Testis (tissue), 2 donors: ENCODE measurements around the gene LMBR1L.

ENCODE experiments used
- POLR2A ChIP-seq: fragments of 450-650 bp; IDR thresholded peaks from one replicate; pipeline ENCODE4 v1.6.1; 2017; ENCODE audit warnings: antibody characterized with exemption, mild to moderate bottlenecking, moderate library complexity
- TF ChIP-seq, protein P1 (sequence below), 3 experiments: fragments of 450-650 bp in 2 of 3; fragments of 200-600 bp in 1 of 3; sonication (generic) in 1 of 3; IDR thresholded peaks; one replicate each; pipeline ENCODE4 v1.5.1; 2016 to 2019; ENCODE audit warnings: antibody characterized with exemption in 3 of 3, mild to moderate bottlenecking in 2 of 3, moderate library complexity in 1 of 3

DNA sequence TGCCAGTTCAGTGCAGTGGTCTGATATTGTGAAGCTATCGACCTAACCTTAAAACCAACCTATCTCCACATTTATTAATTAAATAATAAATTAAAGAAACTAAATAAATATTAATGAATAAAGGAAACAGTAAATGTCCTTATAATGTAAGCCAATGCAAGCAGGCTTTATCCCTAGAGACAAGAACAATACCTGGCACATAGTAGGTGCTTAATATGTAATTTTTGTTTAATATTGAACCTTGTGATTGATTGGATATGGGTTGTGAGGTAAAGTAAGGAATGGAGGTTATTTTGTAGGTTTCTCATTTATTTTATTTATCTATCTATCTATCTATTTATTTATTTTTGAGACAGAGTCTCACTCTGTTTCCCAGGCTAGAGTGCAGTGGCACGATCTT is 28.4 kb upstream of the LMBR1L start:
- TF ChIP-seq, protein P1, sequence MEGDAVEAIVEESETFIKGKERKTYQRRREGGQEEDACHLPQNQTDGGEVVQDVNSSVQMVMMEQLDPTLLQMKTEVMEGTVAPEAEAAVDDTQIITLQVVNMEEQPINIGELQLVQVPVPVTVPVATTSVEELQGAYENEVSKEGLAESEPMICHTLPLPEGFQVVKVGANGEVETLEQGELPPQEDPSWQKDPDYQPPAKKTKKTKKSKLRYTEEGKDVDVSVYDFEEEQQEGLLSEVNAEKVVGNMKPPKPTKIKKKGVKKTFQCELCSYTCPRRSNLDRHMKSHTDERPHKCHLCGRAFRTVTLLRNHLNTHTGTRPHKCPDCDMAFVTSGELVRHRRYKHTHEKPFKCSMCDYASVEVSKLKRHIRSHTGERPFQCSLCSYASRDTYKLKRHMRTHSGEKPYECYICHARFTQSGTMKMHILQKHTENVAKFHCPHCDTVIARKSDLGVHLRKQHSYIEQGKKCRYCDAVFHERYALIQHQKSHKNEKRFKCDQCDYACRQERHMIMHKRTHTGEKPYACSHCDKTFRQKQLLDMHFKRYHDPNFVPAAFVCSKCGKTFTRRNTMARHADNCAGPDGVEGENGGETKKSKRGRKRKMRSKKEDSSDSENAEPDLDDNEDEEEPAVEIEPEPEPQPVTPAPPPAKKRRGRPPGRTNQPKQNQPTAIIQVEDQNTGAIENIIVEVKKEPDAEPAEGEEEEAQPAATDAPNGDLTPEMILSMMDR (IDR thresholded peaks at IDR 0.05): no peak
- no peak for TF ChIP-seq POLR2A
